HUES48 (cell line): Measurements from ENCODE around the gene NAT8.
"Not testable (repeated sequence)": the region's sequence is repeated elsewhere in the genome, so short reads cannot be mapped to it uniquely, and the experiment has no call there.

Experiments used
- H3K27ac ChIP-seq: one replicate; pipeline ENCODE4 v1.7.0; 2013; ENCODE audit warnings: low read depth, low read length, inconsistent platforms
- H3K27me3 ChIP-seq: 2 replicates; pipeline ENCODE4 v1.6.1; 2013; ENCODE audit warnings: mild to moderate bottlenecking, low read length; ENCODE audit not compliant: control insufficient read depth, insufficient read depth
- H3K36me3 ChIP-seq: 2 replicates; pipeline ENCODE4 v1.6.1; 2013; ENCODE audit warnings: low read length; ENCODE audit not compliant: control insufficient read depth, insufficient read depth
- H3K4me1 ChIP-seq: 2 replicates; pipeline ENCODE4 v1.6.1; 2013; ENCODE audit warnings: mild to moderate bottlenecking, low read length; ENCODE audit not compliant: control insufficient read depth, insufficient read depth
- H3K4me3 ChIP-seq: 2 replicates; pipeline ENCODE4 v1.5.1; 2013; ENCODE audit warnings: mild to moderate bottlenecking, low read depth, low read length
- H3K9ac ChIP-seq: 2 replicates; pipeline ENCODE4 v1.6.1; 2013; ENCODE audit warnings: mild to moderate bottlenecking, low read depth, low read length, moderate library complexity
- H3K9me3 ChIP-seq: 2 replicates; pipeline ENCODE4 v1.6.1; 2013; ENCODE audit warnings: low read length; ENCODE audit not compliant: control insufficient read depth, insufficient read depth

The NAT8 gene

DNA sequence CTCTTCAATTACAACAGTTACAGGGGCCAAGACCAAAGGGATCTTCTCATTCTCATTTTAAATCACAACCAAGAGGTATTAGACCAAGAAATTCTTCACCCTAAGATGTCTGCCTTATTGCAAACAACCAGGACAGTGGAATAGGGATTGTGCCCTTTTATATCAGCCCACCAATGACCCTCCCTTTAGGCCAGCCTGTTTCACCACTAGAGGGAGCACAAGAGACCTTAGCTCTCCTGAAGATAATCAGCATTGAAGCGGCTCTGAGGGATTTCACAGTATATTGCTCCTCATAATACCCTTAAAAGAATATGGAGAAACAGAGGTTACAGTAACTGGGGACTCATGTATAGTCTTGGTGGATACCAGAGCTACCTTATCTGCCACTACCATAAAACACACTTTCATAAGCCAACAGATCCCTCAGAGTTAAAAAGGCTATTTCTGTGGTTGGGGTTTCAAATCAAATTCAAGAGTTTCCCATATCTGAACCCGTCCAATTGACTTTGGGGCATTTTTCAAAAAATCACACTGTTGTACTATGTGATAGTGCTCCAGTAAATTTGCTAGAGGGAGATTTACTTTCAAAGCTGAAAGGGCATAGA lies 11.5 kb downstream of the NAT8 start:
- not testable (repeated sequence) for H3K27ac ChIP-seq, H3K9ac ChIP-seq, H3K4me1 ChIP-seq, H3K4me3 ChIP-seq, H3K36me3 ChIP-seq, H3K27me3 ChIP-seq, H3K9me3 ChIP-seq

DNA sequence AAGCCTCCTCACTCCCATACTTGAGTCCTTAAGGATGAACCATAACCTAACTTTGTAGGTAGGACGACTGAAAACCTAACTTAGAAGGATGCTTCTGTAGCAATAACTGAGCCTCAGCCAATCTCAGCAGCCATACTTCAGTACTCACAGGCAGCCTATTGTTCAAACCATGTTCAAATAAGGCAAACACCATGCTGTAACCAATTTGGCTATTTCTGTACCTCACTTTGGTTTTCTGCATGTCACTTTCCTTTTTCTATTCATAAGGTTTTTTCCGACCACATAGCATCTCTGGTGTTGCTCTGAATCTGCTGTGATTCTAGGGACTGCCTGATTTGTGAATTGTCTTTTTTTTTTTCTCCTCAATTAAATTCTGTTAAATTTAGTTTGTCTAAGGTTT lies 13.7 kb downstream of the NAT8 start:
- H3K36me3 ChIP-seq, H3K9ac ChIP-seq, H3K27ac ChIP-seq, H3K9me3 ChIP-seq, H3K4me3 ChIP-seq, H3K4me1 ChIP-seq, H3K27me3 ChIP-seq: not testable (repeated sequence)

DNA sequence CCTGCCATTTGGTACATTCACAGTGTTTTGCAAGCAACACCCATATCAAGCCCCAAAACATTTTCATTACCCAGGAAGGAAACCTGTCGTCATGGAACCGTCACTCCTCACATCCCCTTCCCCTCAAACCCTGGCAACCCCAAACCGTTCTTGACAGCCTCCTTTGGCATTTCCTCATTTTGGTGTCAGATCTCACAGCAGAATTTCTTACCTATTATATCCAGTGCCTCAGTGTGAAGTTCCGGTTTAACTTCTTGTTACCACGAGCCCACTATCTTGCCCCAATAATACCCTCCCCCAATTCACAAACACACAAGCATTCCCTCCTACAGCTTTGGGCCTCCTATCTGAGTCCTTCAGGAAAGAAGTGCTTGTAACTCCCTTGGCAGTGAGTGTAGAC lies 16.0 kb downstream of the NAT8 start:
- not testable (repeated sequence) for H3K4me3 ChIP-seq, H3K27ac ChIP-seq, H3K4me1 ChIP-seq, H3K9me3 ChIP-seq, H3K27me3 ChIP-seq, H3K9ac ChIP-seq, H3K36me3 ChIP-seq

DNA sequence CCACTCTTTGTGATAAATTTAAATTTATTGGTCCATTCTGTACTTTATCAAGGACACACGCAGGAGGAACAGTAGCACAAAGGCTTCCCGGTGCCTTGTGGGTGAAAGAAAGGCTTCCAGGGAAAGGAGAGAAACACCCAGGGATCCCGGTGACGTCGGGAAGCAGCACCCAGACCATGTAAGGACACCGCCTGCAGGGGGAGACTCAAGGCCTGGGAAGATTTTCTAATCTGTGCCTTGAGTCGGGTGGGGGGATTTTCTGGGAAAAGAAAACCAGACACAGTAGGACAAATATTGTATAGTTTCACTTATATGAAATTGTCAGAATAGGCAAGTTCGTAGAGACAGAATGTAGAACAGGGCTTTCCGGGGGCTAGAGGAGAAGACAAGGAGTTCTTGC lies 17.6 kb downstream of the NAT8 start:
- not testable (repeated sequence) for H3K27me3 ChIP-seq, H3K36me3 ChIP-seq, H3K9me3 ChIP-seq, H3K9ac ChIP-seq, H3K27ac ChIP-seq, H3K4me3 ChIP-seq, H3K4me1 ChIP-seq

DNA sequence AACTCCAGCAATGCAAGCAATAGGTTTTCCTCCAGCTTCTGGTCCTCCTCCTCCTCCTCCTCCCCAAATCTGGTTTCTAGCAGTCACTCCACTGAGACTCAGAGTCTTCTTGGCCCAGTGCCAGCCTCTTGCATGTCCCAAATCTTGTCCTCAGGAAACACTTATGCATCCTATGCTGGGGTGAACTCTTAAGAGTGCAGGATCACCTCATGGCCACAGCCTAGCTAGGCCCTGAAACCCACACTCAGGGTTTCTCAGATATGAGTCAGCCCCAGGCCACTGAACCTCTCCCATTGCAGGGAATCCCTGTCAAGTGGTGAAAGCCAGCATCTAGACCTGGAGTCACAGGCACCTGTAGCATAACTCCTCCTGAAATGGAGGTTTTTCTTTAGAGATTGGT lies 18.2 kb downstream of the NAT8 start:
- not testable (repeated sequence) for H3K4me3 ChIP-seq

DNA sequence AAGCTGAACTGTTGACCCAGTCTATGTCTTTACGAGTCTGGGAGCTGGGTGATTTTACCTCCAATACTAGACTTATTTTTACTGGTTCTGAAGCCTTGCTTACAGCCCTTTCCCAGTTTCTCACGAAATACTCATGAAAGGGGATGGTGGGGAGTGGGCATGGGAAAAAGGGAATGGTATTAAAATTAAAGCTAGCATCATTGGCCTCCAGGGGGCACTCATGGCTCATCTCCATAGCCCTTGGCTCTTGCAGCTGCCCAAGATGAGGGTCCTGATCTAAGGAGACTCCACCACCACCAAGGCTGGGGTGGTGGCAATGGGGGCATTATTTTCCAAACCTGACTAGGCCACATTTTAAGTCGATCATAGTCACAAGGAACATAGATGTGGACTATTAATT lies 22.3 kb downstream of the NAT8 start:
- not testable (repeated sequence) for H3K9ac ChIP-seq, H3K9me3 ChIP-seq, H3K4me3 ChIP-seq, H3K4me1 ChIP-seq, H3K27ac ChIP-seq, H3K36me3 ChIP-seq, H3K27me3 ChIP-seq

More for the DNA sequence above, 18.2 kb downstream of the NAT8 start:
- H3K36me3 ChIP-seq, H3K27ac ChIP-seq, H3K27me3 ChIP-seq, H3K9me3 ChIP-seq, H3K9ac ChIP-seq, H3K4me1 ChIP-seq: not testable (repeated sequence)

DNA sequence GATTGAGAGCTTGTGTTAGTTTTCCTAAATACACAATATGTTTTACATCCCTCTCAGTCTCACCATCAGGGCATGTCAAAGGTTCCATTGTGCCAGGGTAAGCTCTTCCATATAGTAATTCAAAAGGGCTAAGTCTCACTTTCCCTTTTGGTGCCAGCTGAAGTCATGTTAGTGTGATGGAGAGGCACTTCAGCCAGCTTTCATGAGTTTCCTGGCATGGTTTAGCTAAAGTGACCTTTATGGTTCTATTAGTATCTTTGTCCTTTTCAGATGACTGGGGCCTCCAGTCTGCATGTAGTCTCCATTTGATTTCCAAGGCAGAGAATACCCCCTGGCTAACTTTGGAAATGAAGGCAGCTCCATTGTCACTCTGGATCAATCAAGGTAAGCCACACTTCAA lies 27.2 kb downstream of the NAT8 start:
- Histone ChIP-seq H3K4me3 (no peak overlapping the region), H3K27me3 (no peaks in the 10 kb centered on the region), H3K9me3 (no peaks in the 10 kb centered on the region), H3K36me3 (no peaks in the 10 kb centered on the region), H3K4me1 (no peaks in the 10 kb centered on the region), H3K27ac (no peak overlapping the region), H3K9ac (no peak overlapping the region)

DNA sequence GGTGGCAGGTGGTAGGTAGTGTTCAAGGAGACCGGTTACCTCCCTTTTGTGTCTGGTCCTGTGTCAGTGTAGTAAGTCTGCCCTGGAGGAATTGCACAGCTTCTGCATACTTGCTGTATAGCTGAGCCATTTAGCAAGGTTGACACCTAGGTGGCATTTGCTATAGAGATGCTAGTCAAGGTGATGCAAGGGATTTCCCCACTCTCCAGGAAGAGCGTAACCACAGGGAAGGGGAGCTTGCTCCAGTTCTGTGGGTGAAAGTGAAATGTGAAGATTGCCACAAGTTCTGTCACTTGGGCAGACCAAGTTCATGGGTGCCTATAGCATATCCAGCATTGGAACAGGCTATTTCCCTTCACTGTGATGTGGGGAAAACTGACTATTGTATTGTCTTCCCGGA lies 28.1 kb downstream of the NAT8 start:
- no peaks in the 10 kb centered on the region for H3K36me3 ChIP-seq
- H3K27ac ChIP-seq, result no peak overlapping the region
- H3K9ac ChIP-seq, result no peak overlapping the region
- no peaks in the 10 kb centered on the region for H3K9me3 ChIP-seq
- no peaks in the 10 kb centered on the region for H3K27me3 ChIP-seq
- no peak overlapping the region for H3K4me3 ChIP-seq
- no peaks in the 10 kb centered on the region for H3K4me1 ChIP-seq

DNA sequence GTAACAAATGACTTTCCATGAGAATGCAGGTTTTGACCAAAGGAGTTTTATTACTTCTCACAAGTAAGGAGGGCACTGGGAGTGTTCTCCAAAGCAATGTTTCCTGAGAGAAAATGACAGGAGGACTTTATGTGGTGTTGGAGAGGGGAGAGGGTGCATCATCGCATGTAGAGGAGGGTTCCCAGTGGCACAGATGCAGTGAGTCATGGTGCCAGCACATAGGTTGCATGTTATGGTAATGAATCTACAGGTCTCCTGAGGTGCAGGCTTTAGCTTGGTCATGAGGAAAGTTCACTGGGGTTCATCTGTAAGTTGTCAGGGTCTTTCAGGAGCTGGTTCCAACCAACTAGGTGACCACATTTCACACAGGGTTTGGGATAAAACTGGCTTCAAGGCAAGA lies 30.4 kb downstream of the NAT8 start:
- Histone ChIP-seq H3K36me3 (no peaks in the 10 kb centered on the region), H3K9me3 (no peaks in the 10 kb centered on the region), H3K27ac (no peak overlapping the region), H3K4me1 (no peaks in the 10 kb centered on the region), H3K9ac (no peak overlapping the region), H3K27me3 (no peaks in the 10 kb centered on the region), H3K4me3 (no peak overlapping the region)

DNA sequence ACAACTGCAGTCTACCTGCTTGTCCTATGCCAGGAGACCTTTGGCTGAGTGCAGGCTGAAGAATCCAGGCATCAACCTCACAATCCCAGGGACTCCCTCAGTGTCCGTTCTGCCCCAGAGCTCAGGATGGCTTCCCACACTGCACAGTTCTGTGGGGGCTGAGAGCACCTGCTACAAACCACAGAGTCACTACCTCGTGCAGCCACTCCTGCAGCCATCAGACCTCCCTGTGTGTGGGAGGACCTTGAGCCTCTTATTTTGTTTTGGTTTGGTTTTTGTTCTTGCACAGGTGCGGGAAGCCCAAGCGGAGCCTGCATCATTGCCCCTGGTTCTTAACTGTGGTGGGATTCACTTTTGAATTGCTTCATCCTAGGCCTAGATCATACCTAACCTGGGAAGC lies 31.0 kb downstream of the NAT8 start:
- no peak overlapping the region for H3K4me3 ChIP-seq
- no peaks in the 10 kb centered on the region for H3K36me3 ChIP-seq
- H3K9me3 ChIP-seq, result no peaks in the 10 kb centered on the region
- H3K4me1 ChIP-seq, result no peaks in the 10 kb centered on the region
- no peak overlapping the region for H3K27ac ChIP-seq
- H3K9ac ChIP-seq, result no peak overlapping the region
- no peaks in the 10 kb centered on the region for H3K27me3 ChIP-seq

DNA sequence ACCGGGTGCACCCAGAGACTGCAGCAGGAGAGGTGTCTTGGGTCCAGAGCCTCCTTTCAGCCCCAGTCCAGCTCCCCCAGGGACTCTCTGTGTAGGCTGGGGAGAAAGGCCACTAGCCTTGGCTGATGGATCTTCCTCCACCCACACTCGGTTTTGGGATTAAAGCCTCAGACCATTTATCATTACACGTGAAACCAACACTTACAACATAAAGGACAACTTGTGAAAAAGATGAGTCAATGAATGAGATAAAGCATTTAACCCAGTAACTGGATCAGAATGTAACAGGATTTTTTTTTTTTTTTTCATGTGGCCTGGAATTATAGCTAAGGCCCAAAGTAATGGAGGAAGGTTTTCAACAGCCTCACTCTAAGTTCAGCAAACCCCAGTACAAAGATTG lies 32.1 kb downstream of the NAT8 start:
- Histone ChIP-seq H3K27ac (no peak overlapping the region), H3K9me3 (no peaks in the 10 kb centered on the region), H3K4me3 (no peak overlapping the region), H3K4me1 (no peaks in the 10 kb centered on the region), H3K27me3 (no peaks in the 10 kb centered on the region), H3K36me3 (no peaks in the 10 kb centered on the region), H3K9ac (no peak overlapping the region)

DNA sequence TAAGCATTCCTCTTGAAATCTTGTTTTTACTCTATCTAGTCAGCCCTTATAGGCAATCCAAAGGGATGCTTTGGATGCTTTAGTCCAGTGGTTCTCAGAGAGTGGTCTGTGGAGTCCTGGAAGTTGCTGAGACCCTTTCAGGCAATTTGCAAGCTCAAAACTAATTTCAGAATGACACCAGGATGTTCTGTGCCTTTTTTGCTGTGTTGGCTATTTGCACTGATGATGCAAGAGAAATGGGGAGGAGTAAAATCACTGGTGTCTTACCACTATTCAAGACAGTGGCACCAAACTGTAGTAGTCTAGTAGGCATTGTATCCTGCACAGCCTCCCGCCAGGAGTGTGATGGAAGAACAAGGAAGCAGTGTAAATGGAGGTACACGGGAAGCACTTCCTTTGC lies 37.6 kb downstream of the NAT8 start:
- H3K9ac ChIP-seq, H3K27ac ChIP-seq, H3K4me3 ChIP-seq, H3K4me1 ChIP-seq, H3K27me3 ChIP-seq, H3K9me3 ChIP-seq: not testable (repeated sequence)
- H3K36me3 ChIP-seq, result peaks cover 21% of the 10 kb centered on the region
